Measurements from ENCODE around the gene SEPTIN2.
"Not testable (repeated sequence)": the region's sequence is repeated elsewhere in the genome, so short reads cannot be mapped to it uniquely, and the experiment has no call there.

SEPTIN2 gene

GRCh38 chr2:241354668-241355658 lies 39.2 kb downstream of the SEPTIN2 start:
- peak; percentile 42 for DNase-seq

DNA sequence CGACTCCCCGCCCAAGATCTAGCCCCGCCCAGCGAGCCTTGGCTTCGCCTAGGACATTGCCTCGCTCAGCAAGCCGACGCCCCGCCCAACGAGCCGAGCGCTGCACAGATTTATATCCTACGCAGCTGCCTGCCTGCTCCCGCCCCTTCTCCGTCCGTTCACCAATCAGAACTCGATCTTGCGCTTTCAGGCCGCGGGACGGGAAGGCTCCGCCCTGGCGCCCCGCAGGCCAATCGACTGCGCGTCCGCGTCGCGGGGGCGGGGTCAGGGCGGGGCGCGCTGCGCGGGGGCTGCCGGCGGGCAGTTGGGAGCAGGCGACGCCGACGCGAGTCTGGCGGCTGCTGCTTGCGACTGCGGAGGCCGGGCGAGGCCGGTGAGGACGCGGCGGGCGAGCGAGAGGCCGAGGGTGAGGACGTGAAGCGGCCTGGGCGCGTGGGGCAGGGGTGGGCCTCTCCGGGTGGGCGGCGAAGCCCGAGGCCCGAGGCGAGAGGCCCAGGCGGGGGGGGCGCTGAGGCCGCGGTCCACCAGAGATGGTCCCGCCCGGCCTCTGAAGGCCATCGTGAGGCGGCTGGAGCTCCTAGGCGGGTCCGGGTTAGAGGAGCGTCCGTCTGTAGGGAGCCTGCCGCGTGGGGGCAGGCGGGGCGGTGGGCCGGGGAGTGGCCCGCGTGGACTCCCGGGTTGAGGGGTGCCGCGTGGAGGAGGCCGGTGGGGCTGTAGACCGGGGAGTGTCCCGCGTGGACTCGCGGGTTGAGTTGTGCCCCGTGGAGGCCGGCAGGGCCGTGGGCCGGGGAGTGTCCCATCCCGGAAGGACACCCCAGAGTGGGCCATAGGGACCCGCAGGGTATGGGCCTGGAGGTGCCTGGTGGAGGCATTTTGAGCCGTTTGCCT lies 40.5 kb downstream of the SEPTIN2 start, which contains the start of gene FARP2:
Gene FARP2 (plus strand): TSS at position 303 of the 888 bp plus-strand sequence. CDS start 16,823 bp downstream, outside the sequence.
- peak; percentile 92 for DNase-seq

DNA sequence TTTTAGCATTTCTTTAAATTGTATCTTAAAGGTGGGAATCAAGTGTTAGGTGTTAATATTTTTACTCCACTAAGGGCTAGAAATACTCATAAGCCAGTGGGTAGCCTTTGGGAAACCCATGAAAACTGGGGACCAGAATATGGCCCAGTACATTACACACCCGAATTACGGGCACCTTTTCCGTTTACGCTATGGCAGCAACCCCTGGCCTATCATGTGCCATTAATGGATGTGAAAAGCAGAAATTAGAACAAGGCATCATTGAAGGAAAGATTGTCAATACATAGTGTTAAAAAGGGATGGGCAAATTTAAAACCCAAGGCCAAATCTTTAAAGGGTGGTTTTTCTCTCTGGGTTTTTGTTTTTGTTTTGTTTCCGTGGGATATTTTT lies 41.1 kb downstream of the SEPTIN2 start:
- no peak for DNase-seq

DNA sequence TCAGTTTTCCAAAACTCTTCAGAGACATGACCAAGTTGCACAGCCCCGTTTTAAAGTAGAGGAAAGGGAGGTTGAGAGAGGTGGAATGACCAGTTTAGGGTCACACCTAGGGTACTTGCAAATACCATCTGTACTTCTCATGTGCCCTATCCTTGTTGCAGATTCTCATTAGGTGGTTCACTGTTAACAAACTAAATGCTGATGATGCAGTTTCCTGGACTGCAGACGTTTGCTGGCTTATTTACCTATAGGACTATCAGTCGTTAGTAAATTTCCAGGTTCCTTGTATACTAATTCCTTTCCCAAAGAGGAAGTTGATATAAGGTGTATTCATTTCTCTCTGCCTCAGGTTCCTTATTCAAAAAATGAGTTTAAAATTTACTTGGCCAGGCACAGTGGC lies 41.8 kb downstream of the SEPTIN2 start:
- no peak for DNase-seq

GRCh38 chr2:241358470-241358869 lies 42.7 kb downstream of the SEPTIN2 start:
- no peak for DNase-seq

GRCh38 chr2:241359481-241360045 lies 43.8 kb downstream of the SEPTIN2 start:
- no peak for DNase-seq

GRCh38 chr2:241363426-241363825 lies 47.7 kb downstream of the SEPTIN2 start:
- no peak for DNase-seq

GRCh38 chr2:241364781-241365180 lies 49.1 kb downstream of the SEPTIN2 start:
- DNase-seq, result no peak

GRCh38 chr2:241366678-241367077 lies 51.0 kb downstream of the SEPTIN2 start:
- no peak for DNase-seq

GRCh38 chr2:241368643-241369042 lies 52.9 kb downstream of the SEPTIN2 start:
- DNase-seq, result no peak

- no peak for DNase-seq
Measured at GRCh38 chr2:241372361-241372992, 56.8 kb downstream of the SEPTIN2 start.

DNA sequence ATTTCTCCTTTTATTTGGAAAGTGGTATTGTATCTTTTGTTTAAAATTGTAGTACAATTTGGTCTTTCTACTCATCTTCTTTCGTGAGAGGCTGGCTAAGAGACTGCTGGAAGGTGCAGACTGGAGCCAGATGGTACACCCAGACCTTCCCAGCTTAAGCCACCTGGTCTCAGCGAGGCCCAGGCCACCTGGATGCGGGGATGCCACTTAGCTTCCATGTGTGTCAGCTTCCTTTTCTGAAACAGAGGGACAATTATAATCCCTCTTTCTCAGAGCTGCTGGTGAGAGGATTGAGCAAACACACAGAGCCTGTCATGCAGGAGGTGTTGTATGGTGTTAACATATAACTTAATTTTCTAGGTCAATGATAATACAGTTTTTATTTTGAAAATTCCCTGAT lies 57.7 kb downstream of the SEPTIN2 start:
- no peak for DNase-seq

DNA sequence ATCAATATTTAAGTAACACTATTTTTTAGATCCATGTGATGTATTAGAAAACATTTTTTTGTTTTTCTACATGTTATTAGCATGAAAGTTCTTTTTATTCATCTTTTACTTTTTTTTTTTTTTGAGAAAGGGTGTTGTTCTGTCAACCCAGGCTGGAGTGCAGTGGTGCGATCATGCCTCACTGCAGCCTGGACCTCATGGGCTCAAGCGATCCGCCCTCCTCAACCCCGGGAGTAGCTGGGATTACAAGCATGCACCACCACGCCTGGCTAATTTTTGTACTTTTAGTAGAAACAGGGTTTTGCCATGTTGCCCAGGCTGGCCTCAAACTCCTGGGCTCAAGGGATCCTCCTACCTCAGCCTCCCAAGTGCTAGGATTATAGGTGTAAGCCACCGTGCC lies 58.2 kb downstream of the SEPTIN2 start:
- not testable (repeated sequence) for DNase-seq

- DNase-seq, result no peak
Measured at GRCh38 chr2:241375300-241375699, 59.6 kb downstream of the SEPTIN2 start.

DNA sequence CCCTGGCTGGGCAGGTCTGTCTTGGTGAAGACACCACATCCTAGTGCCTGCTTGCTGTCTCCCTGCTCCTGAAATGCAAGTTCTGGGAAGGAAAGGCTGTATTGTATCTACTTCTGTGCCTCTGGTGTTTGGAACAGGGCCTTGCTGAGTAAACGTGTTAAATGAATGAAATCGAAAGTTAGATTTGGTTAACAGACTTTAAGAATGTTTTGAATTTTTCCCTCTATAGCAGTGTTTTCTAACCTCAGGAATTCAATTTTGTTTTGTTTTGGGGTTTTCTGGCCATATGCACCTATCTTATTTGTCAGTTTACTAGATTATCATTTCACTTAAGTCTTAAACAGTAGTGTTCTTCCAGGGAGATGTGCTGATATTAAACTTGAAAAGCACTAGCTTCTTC lies 61.1 kb downstream of the SEPTIN2 start:
- DNase-seq, result no peak

GRCh38 chr2:241378816-241379215 lies 63.1 kb downstream of the SEPTIN2 start:
- DNase-seq, result no peak

DNA sequence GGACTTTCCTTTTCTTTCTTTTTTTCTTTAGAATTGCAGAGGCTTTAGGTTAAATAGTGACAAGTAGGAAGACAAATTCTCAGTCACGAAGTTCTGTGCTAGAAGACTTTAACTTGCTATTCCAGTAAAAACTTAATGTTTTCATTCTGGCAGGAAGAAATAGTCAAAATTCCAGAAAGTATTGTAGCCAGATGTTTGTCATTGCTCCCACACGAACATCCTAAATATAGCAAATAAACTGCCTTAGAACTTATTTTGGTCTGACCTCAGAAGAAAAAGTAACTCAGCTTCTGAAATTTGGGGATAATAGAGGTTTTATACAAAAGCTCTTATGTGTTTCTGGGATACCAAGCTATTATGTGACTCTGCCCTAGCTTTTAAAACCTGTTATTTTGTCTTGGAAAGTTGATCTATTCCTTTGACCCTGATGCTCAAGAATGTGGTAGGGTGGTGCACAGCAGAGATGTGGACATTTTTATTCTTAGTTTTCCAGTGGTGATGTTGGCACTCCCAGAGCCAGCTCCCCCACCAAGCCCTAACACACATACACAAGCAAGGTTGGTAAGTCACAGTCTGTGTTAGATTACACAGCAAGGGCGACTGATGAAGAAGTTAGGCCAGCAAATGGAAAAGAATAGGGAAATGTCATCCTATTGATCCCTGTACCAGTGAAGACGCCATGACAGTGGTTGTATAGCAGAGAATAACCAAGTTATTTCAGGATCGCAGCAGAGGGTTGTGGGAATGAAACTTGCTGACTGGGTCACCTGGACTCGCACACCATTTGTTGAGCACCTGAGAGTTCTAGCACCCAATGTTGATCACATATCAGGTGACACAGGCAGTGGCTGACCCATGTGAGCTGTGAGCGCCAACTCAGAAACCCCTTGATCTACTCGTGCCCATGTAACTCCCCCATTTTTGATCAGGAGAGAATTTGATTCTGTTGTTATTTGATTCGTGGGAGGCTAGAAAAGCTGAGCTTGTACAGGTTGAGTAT lies 64.1 kb downstream of the SEPTIN2 start:
- DNase-seq, result no peak

- DNase-seq, result no peak
Measured at GRCh38 chr2:241381872-241382271, 66.1 kb downstream of the SEPTIN2 start.

DNA sequence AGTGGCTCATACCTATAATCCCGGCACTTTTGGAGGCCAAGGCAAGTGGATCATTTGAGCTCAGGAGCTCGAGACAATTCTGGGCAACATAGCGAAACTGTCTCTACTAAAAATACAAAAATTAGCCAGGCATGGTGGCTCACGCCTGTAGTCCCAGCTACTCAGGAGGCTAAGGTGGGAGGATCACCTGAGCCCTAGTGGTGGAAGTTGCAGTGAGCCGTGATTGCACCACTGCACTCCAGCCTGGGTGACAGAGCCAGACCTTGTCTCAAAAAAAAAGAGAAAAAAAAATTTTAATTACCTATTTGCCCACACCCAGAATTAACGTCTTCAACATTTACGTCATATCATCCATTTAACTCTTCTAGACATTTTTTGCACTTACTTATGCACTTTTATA lies 69.7 kb downstream of the SEPTIN2 start:
- not testable (repeated sequence) for DNase-seq

DNA sequence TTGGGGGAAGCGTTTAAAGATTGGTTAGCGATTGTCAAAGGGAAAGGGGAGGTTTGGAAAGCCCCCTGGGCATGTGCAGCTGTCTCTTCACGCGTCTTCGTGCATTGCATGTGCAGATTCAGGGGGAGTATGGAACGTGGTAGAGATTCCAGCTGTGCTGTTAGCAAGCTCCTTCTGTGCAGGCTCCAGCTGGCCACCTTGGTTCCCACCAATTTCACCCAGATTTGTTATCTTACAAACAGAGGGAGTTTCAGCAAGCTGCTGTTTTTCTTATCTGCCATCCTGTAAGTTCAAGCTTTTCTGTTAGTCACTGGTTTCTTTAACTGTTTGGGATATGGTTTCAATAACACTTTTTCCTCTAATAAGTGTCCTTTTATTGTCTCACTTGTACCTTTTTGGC lies 70.8 kb downstream of the SEPTIN2 start:
- DNase-seq, result no peak

GRCh38 chr2:241389697-241390096 lies 74.0 kb downstream of the SEPTIN2 start:
- DNase-seq, result no peak
